GM13977 (cell line): ENCODE results near the gene VAPB.
A peak's percentile ranks its signal among the peaks of the same experiment; 100 is the strongest.

Experiments
- DNase-seq: peaks from one replicate; pipeline ENCODE4 v3.0.0; 2012; ENCODE audit warnings: low spot score
- in situ Hi-C: fragments of 300-500 bp; cut with MboI; formaldehyde crosslinking; loops from one replicate; pipeline ENCODE4 v1.12.0; 2022; ENCODE audit warnings: low sequenced_read_pairs, low pct_unique_long_range_greater_than_20kb, mixed read lengths, inconsistent platforms; ENCODE audit not compliant: unreplicated experiment
- TF ChIP-seq, protein P1 (sequence below): IDR thresholded peaks from 2 replicates; pipeline ENCODE4 v1.5.1; 2012; ENCODE audit warnings: mild to moderate bottlenecking, control low read depth; ENCODE audit not compliant: insufficient read depth; ENCODE audit errors: extremely low read depth, missing control alignments

VAPB gene

DNA sequence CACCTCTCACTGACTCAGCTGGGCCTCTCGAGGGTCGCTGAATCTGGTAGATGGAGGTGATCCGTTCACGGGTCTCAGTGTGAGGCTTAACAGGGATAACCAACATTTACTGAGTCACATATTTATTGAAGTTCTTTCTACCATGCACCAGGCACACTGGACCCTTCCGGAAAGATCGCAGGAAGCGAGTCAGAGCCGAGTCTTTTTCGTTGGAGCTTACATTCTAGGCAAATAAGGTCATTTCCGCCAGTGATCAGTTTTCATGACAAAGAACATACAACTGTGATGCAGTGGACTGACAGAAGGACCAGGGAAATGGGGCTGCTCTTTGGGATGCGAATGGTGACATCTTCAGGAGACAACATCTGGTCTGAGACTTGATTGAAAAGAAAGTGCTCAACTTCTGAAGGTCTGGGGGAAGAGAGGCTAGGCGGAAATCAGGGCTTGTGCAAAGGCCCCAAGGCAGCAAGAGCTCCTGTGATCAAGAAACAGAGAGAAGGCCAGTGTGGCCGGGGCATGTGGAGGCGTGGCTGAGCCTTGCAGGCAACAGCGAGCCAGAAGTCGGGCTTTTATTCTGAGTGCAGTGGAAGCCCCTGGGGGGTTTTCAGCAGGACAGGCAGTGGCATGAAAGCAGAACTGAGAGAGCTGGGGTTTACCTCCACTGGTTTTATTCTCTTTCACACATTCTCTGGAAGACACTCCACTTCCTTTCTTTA lies 69.5 kb downstream of the VAPB start:
- in situ Hi-C loops: loop anchor here (10.0 kb wide), 1 partner anchor 224 kb away; no protein-coding TSS in a partner anchor
- DNase-seq: peak; percentile 84
- TF ChIP-seq, protein P1, sequence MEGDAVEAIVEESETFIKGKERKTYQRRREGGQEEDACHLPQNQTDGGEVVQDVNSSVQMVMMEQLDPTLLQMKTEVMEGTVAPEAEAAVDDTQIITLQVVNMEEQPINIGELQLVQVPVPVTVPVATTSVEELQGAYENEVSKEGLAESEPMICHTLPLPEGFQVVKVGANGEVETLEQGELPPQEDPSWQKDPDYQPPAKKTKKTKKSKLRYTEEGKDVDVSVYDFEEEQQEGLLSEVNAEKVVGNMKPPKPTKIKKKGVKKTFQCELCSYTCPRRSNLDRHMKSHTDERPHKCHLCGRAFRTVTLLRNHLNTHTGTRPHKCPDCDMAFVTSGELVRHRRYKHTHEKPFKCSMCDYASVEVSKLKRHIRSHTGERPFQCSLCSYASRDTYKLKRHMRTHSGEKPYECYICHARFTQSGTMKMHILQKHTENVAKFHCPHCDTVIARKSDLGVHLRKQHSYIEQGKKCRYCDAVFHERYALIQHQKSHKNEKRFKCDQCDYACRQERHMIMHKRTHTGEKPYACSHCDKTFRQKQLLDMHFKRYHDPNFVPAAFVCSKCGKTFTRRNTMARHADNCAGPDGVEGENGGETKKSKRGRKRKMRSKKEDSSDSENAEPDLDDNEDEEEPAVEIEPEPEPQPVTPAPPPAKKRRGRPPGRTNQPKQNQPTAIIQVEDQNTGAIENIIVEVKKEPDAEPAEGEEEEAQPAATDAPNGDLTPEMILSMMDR: no peak

DNA sequence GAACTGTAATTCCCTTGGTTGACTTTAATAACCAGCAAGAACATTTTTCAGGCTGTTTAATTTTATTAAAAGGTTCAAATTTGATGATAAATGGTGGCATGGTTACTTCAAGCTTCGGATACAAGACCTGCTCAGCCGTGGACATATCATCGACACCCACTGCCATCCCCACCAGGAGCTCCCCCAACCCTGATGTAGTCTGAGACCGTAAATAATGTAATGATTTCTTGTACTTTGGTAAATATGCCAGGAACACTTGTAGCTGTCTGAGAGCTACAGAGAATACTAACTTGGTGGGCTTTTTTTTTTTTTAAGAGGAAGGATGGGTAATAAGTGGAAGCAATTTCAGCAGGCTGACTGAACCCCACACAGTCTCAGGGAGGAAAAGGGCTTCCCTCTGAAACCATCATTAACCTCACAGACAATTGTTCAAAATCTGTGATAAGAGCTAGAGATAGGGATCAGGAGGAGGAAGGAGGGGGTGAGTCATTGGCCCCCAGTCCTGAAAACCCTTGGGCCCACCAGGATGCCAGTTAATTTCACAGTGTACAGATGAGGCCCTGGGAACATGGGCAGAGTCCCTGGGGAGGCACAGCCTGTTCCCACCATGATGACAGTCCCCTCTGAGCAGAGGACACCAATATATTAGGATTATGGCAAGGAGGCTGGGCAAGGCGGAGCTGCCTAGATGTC lies 70.2 kb downstream of the VAPB start:
- TF ChIP-seq, protein P1: no peak
- in situ Hi-C loops: loop anchor here (10.0 kb wide), 1 partner anchor 224 kb away; no protein-coding TSS in a partner anchor
- no peak for DNase-seq

DNA sequence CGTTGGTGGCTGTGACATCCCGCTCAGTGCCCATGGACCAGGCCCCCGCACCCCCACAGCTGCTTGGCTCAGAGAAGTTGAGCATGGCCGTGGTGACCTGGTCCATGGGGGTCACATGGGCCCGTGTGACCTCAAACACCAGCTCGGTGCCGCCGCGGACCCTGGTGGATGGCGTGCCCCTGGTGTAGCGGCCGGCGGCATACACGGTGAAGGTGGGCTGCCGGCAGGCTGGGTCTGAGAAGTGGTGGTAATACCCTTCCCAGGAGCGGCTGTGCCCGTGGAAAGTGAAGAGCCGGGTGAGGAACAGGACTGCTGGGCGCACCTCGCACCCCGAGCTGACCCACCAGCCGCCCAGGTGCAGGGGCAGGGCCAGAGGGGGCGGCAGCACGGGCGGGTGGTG lies 72.1 kb downstream of the VAPB start:
- TF ChIP-seq, protein P1: no peak
- in situ Hi-C loops: no loop called here

DNA sequence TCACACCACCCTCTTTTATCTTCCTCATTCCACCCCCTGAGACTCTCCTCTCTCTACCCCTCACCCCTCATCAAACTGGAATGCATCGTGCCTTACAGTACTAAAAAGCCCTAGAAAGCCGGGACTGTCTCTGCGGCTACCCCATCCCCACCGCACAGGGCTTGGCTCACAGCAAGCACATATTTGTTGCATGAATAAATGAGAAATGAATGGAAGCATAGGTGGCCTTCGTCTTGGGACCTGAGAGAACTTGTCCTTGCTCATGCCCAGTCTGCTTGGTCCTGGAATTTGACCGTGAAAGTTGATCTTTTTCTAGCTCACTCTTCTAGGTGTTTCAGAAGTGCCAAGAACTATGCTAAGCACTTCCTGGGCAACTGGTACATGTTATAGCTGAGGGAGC lies 72.9 kb downstream of the VAPB start:
- in situ Hi-C loops: no loop called here
- no peak for DNase-seq
- TF ChIP-seq, protein P1: no peak

More for the DNA sequence above, 72.1 kb downstream of the VAPB start:
- DNase-seq: no peak

DNA sequence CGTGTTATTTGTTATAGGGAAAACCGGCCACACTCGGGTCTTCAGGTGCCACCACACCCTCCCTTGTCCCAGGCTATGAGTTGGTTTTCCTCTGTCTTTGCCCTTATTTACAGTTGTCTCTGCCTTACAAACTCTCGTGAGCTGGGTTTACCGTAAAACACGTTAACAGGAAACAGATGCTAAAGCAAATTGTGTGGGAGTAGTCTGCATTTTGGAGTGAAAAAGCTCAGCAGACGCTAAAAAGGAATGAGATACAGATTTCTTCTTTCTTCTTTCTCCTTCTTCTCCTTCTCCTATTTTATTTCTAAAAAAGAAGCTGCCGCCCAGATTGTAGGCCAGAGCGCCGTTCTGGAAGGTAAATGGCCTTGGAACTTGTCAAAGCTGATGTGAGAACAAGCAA lies 74.2 kb downstream of the VAPB start:
- in situ Hi-C loops: no loop called here
- TF ChIP-seq, protein P1: no peak

DNA sequence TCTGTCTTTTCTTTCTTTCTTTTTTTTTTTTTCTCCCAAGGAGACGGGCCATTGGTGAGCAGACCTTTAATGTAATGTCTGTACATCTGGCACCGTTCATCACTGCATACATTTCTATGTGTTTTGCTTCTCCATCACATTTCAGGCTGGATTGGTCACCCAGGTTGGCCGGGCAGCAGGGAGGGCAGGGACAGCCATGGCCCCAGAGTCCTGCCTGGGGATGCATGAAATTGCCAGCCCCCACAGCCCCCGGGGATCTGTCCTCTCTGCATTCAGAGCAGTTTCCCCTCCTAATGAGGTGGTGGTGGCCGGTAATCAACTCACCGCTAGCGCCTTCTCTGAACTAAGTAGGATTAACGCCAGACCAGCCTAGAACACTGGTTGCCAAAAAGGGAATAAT lies 75.8 kb downstream of the VAPB start:
- TF ChIP-seq, protein P1: no peak
- in situ Hi-C loops: no loop called here
- no peak for DNase-seq

More for the DNA sequence above, 74.2 kb downstream of the VAPB start:
- DNase-seq: no peak
